ENCODE data around the gene DNAAF5.

- TF ChIP-seq IRF2 (CRISPR knock-in tag; IDR thresholded peaks at IDR 0.05) (no peak), ZNF616 (CRISPR knock-in tag; IDR thresholded peaks at IDR 0.05; ENCODE audit: low read depth) (no peak), ZNF501 (CRISPR knock-in tag; IDR thresholded peaks at IDR 0.05) (no peak), CREM (IDR thresholded peaks at IDR 0.05) (no peak), CREM (CRISPR knock-in tag; IDR thresholded peaks at IDR 0.05) (no peak), ZFAT (CRISPR knock-in tag; conservative IDR thresholded peaks at IDR 0.05) (no peak), BCL6 (CRISPR knock-in tag; IDR thresholded peaks at IDR 0.05) (no peak), MIXL1 (CRISPR knock-in tag; IDR thresholded peaks at IDR 0.05) (no peak), KDM4B (CRISPR knock-in tag; IDR thresholded peaks at IDR 0.05) (no peak), NFIC (IDR thresholded peaks at IDR 0.05; ENCODE audit: low read length) (no peak), POLR2A (IDR thresholded peaks at IDR 0.05; ENCODE audit: insufficient read depth in 1 of 2, low read depth in 2 of 2, low read length in 2 of 2) (no peak; a peak in 1 of 4 replicates), REL (CRISPR knock-in tag; conservative IDR thresholded peaks at IDR 0.05) (no peak), MEF2D (CRISPR knock-in tag; IDR thresholded peaks at IDR 0.05) (no peak), MTA3 (CRISPR knock-in tag; IDR thresholded peaks at IDR 0.05) (no peak)
Measured at GRCh38 chr7:725223-726005, 1.1 kb upstream of the DNAAF5 start.

Measured in HepG2 (cell line).